Heart left ventricle (tissue), 16 donors: Measurements from ENCODE around the gene CLEC2L. TPM values are rescaled to one million over a fixed set of nuclear protein-coding genes. Genes with fewer than 3 reads are reported as not detected.

Source experiments
- ATAC-seq, 4 donors: fragments of 200-7000 bp; cut with Tn5 transposase; one replicate each; pipeline ENCODE4 v1.9.1; 2020 to 2022; ENCODE audit warnings: moderate library complexity in 4 of 4, mild to moderate bottlenecking in 3 of 4, moderate number of reproducible peaks in 1 of 4
- DNase-seq, 5 donors: peaks; one replicate each; pipeline ENCODE4 v3.0.0-alpha.2; 2020
- H3K27ac ChIP-seq, 12 donors: fragments of 200-600 bp; sonication (generic) in 4 of 12; one replicate each; pipeline versions ENCODE4 v1.5.0 to v1.8.0; 2016 to 2022; ENCODE audit warnings: mild to moderate bottlenecking in 2 of 12
- H3K27me3 ChIP-seq, 9 donors: fragments of 200-600 bp; sonication (generic) in 2 of 9; one replicate each; pipeline versions ENCODE4 v1.5.1 to v1.8.0; 2016 to 2022; ENCODE audit warnings: mild to moderate bottlenecking in 3 of 9
- H3K36me3 ChIP-seq, 9 donors: fragments of 200-600 bp; sonication (generic) in 2 of 9; one replicate each; pipeline versions ENCODE4 v1.5.0 to v1.8.0; 2018 to 2022; ENCODE audit warnings: mild to moderate bottlenecking in 2 of 9
- H3K4me1 ChIP-seq, 12 donors: fragments of 200-600 bp; sonication (generic) in 4 of 12; one replicate each; pipeline versions ENCODE4 v1.5.0 to v1.8.0; 2016 to 2022; ENCODE audit warnings: mild to moderate bottlenecking in 3 of 12
- H3K4me3 ChIP-seq, 12 donors: fragments of 200-600 bp; sonication (generic) in 4 of 12; one replicate each; pipeline versions ENCODE4 v1.5.0 to v1.8.0; 2017 to 2022; ENCODE audit warnings: mild to moderate bottlenecking in 9 of 12, moderate library complexity in 4 of 12
- H3K9me3 ChIP-seq, 12 donors: fragments of 200-600 bp; sonication (generic) in 4 of 12; one replicate each; pipeline versions ENCODE4 v1.5.0 to v1.8.0; 2016 to 2022; ENCODE audit warnings: mild to moderate bottlenecking in 1 of 12
- POLR2A ChIP-seq, 2 donors: fragments of 450-650 bp; IDR thresholded peaks; one replicate each; pipeline ENCODE4 v1.6.1; 2017; ENCODE audit warnings: antibody characterized with exemption in 2 of 2, mild to moderate bottlenecking in 2 of 2, moderate library complexity in 2 of 2
- WGBS, 4 donors: extraction: QIAGEN DNeasy Blood & Tissue Kit in 2 of 4; methylation state at CpG; one replicate each; pipeline versions ENCODE4 v1.1.5 to v1.1.7; 2013 to 2018; 5-methylcytosine and 5-hydroxymethylcytosine counted together
- intact Hi-C, 10 donors: fragments of 100-400 bp; cut with DNase I; formaldehyde crosslinking; loops; one replicate each; pipeline versions ENCODE4 v1.11.1 to v1.14.2; 2022
- polyA plus RNA-seq, 2 donors: library from polyadenylated mRNA; stranded (reverse); fragments of 200-250 nt; gene quantifications; one replicate each; pipeline ENCODE4 v1.2.3, GENCODE V29; 2013
- total RNA-seq, 9 donors: library from RNA; depleted of rRNA in 2 of 9; stranded (reverse); fragments of >200 nt in 2 of 9; fragmentation: NEBNext Ultra II Directional in 3 of 9; extraction: Animal tissue kit (Norgen Biotek cat#: 25700) in 3 of 9; gene quantifications; one replicate each; pipeline versions ENCODE4 v1.1.0 to v1.2.4, GENCODE V29; 2016 to 2023
- TF ChIP-seq, protein P1 (sequence below), 12 donors: fragments of 200-600 bp; sonication (generic) in 4 of 12; IDR thresholded peaks; one replicate each; pipeline versions ENCODE4 v1.5.0 to v1.8.0; 2018 to 2022; ENCODE audit warnings: antibody characterized with exemption in 12 of 12, mild to moderate bottlenecking in 5 of 12
- donor health status: ischemic (EF 13 %, LVEDD 7.1; RV severe dilation, severe dysfunction).
- donor health status: healthy with polysubstance abuse.
- donor health status: DM: no; HTN: yes; CAD: no.
- donor health status: DM: no; HTN: no; CAD: no.
- donor health status: ischemic (EF 25% LVEDD 6.9; RV normal size, moderate dysfunction).
- donor health status: ischemic (EF 25% LVEDD 5.7; RV mildly dilated, moderate dysfunction).
- donor health status: healthy.
- donor health status: DM: yes; HTN: yes; CAD: no.
- donor health status: ischemic (EF 35%, LVEDD 5.7; RV mildly dilated, moderate dysfunction).
- donor health status: nonischemic (EF 11% LVEDD 7.7; RV severe dilation, severe dysfunction).
- donor health status: DM: yes; HTN: yes; CAD: no.
- donor health status: PGD.
- donor health status: ischemic (EF 29% LVEDD 5.4; RV normal size, mild dysfunction).
- donor health status: nonischemic (EF 23%, LVEDD 6.1; RV moderate dilation, normal function).

The CLEC2L gene
- total and polyA plus RNA-seq, 11 donors: 0.18 to 0.36 TPM; not detected in 9

DNA sequence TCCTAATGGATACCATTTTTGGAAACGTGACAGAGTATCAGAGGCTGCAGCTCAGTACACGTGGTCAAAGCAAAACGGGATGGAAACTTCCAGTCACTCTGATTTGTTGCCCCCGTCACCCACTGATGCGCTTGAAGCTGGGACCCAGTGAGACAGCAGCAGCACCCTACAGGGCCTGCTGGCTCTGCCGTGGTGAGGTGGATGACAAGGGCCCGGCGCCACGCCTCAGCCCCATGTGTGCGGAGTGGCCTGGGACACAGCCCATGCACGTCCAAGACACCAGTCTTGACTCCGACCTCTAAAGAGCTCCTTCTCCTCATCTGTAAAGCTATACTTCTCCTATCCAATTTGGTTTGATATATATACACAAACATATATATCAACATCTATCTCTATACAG is 39.0 kb downstream of the CLEC2L start:
- WGBS, 4 donors: 93 to 96% (median 95%) methylated on average over 12 of the region's 12 CpGs
- H3K36me3 ChIP-seq: peaks cover 0 to 11% (median 0%) of the 10 kb centered on the region in 9 donors
- peak in 1 of 5 donors; percentile 5 for DNase-seq
- no peaks in the 10 kb centered on the region for H3K27me3 ChIP-seq
- H3K9me3 ChIP-seq: peaks cover 0 to 4% (median 0%) of the 10 kb centered on the region in 12 donors
- H3K4me1 ChIP-seq: peaks cover 0 to 4% (median 0%) of the 10 kb centered on the region in 12 donors
- TF ChIP-seq POLR2A (IDR thresholded peaks at IDR 0.05): no peak
- TF ChIP-seq, protein P1, sequence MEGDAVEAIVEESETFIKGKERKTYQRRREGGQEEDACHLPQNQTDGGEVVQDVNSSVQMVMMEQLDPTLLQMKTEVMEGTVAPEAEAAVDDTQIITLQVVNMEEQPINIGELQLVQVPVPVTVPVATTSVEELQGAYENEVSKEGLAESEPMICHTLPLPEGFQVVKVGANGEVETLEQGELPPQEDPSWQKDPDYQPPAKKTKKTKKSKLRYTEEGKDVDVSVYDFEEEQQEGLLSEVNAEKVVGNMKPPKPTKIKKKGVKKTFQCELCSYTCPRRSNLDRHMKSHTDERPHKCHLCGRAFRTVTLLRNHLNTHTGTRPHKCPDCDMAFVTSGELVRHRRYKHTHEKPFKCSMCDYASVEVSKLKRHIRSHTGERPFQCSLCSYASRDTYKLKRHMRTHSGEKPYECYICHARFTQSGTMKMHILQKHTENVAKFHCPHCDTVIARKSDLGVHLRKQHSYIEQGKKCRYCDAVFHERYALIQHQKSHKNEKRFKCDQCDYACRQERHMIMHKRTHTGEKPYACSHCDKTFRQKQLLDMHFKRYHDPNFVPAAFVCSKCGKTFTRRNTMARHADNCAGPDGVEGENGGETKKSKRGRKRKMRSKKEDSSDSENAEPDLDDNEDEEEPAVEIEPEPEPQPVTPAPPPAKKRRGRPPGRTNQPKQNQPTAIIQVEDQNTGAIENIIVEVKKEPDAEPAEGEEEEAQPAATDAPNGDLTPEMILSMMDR (IDR thresholded peaks at IDR 0.05): no peak
- ATAC-seq: no peak
- H3K4me3 ChIP-seq: no peak overlapping the region
- H3K27ac ChIP-seq: no peak overlapping the region
- intact Hi-C loops: loop anchor here in 1 of 10 donors (5.0 kb wide), 1 partner anchor 60 kb away; no protein-coding TSS in a partner anchor

GRCh38 chr7:139562961-139563565 is 39.6 kb downstream of the CLEC2L start:
- Histone ChIP-seq H3K4me3 (no peak overlapping the region), H3K36me3 (peaks cover 0 to 11% (median 0%) of the 10 kb centered on the region in 9 donors), H3K4me1 (peaks cover 0 to 4% (median 0%) of the 10 kb centered on the region in 12 donors), H3K27ac (no peak overlapping the region), H3K9me3 (peaks cover 0 to 4% (median 0%) of the 10 kb centered on the region in 12 donors), H3K27me3 (no peaks in the 10 kb centered on the region)
- peak in 1 of 5 donors; percentile 15 for DNase-seq
- intact Hi-C loops: loop anchor here in 1 of 10 donors (5.0 kb wide), 1 partner anchor 61 kb away; no protein-coding TSS in a partner anchor
- TF ChIP-seq, protein P1 (IDR thresholded peaks at IDR 0.05): no peak
- TF ChIP-seq POLR2A (IDR thresholded peaks at IDR 0.05): no peak
- WGBS, 4 donors: 60 to 71% (median 64%) methylated on average over 13 of the region's 13 CpGs
- peak in 3 of 4 donors; percentile 35 to 66 (median 50) for ATAC-seq

DNA sequence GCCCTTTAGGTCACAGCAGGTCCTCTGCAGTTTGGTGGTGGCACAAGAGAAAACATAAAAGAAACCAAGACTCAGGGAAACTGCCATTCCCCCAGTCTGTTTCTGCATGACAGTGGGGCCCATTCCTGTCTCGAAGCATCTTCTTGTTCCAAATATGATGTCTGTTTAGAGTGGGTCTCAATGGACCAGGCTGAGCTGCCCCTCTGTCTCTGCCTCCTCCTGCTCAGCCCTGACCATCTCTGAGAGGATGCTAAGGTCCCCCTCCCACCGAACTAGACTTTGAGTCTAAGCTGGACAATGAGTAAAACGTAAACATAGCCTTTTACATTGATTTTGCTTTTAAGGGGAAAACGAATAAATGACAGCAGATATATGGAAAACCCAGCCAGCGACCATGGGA is 40.4 kb downstream of the CLEC2L start:
- no peak for ATAC-seq
- 93 to 96% (median 95%) methylated on average over 5 of the region's 5 CpGs for WGBS, 4 donors
- Histone ChIP-seq H3K27me3 (no peaks in the 10 kb centered on the region), H3K9me3 (peaks cover 0 to 4% (median 0%) of the 10 kb centered on the region in 12 donors), H3K27ac (no peak overlapping the region), H3K36me3 (peaks cover 0 to 16% (median 3%) of the 10 kb centered on the region in 9 donors), H3K4me3 (no peak overlapping the region), H3K4me1 (peaks cover 0 to 4% (median 0%) of the 10 kb centered on the region in 12 donors)
- TF ChIP-seq, protein P1 (IDR thresholded peaks at IDR 0.05): no peak
- no peak for TF ChIP-seq POLR2A (IDR thresholded peaks at IDR 0.05)
- intact Hi-C loops: loop anchor here in 1 of 10 donors (5.0 kb wide), 1 partner anchor 62 kb away; no protein-coding TSS in a partner anchor
- no peak for DNase-seq

- peaks cover 0 to 4% (median 0%) of the 10 kb centered on the region in 12 donors for H3K4me1 ChIP-seq
- ATAC-seq (no peak), DNase-seq (peak in 1 of 5 donors; percentile 3)
- peaks cover 0 to 30% (median 9%) of the 10 kb centered on the region in 9 donors for H3K36me3 ChIP-seq
- WGBS, 4 donors: 83 to 91% (median 87%) methylated on average over 6 of the region's 6 CpGs
- intact Hi-C loops: no loop called here
- H3K9me3 ChIP-seq: peaks cover 0 to 4% (median 0%) of the 10 kb centered on the region in 12 donors
- no peak overlapping the region for H3K27ac ChIP-seq
- no peaks in the 10 kb centered on the region for H3K27me3 ChIP-seq
- H3K4me3 ChIP-seq: no peak overlapping the region
- no peak for TF ChIP-seq POLR2A (IDR thresholded peaks at IDR 0.05)
- TF ChIP-seq, protein P1 (IDR thresholded peaks at IDR 0.05): no peak
Measured at GRCh38 chr7:139566075-139566474, 42.6 kb downstream of the CLEC2L start.
